ENCODE measurements around the gene TRH.
A peak's percentile ranks its signal among the peaks of the same experiment; 100 is the strongest.
"Not testable (repeated sequence)": the region's sequence is repeated elsewhere in the genome, so short reads cannot be mapped to it uniquely, and the experiment has no call there.

The TRH gene

GRCh38 chr3:129999176-129999575, 24.7 kb downstream of the TRH start:
- DNase-seq (ENCODE audit: low spot score in 2 of 2); H3K4me1 ChIP-seq; H3K4me3 ChIP-seq; H3K9me3 ChIP-seq; in situ Hi-C loops (cut with MboI; ENCODE audit: low sequenced_read_pairs); H3K27me3 ChIP-seq (ENCODE audit: low read depth); H3K36me3 ChIP-seq (replicated peaks): not testable (repeated sequence)

GRCh38 chr3:130002666-130003598, 28.4 kb downstream of the TRH start:
- in situ Hi-C loops (cut with MboI; ENCODE audit: low sequenced_read_pairs); H3K4me1 ChIP-seq; H3K27me3 ChIP-seq (ENCODE audit: low read depth); H3K36me3 ChIP-seq (replicated peaks); H3K9me3 ChIP-seq: not testable (repeated sequence)
- DNase-seq (ENCODE audit: low spot score in 2 of 2), result peak; percentile 25 to 71
- H3K4me3 ChIP-seq, result peak overlapping the region; percentile 57

GRCh38 chr3:130010556-130010955, 36.0 kb downstream of the TRH start:
- no peaks in the 10 kb centered on the region; the same call in 1 of the 2 replicates for H3K9me3 ChIP-seq
- no peak overlapping the region for H3K4me3 ChIP-seq
- no peak for DNase-seq (ENCODE audit: low spot score in 2 of 2)
- in situ Hi-C loops (cut with MboI; ENCODE audit: low sequenced_read_pairs), result no loop called here
- no peaks in the 10 kb centered on the region; the same call in 1 of the 2 replicates for H3K27me3 ChIP-seq (ENCODE audit: low read depth)
- no peaks in the 10 kb centered on the region for H3K36me3 ChIP-seq (replicated peaks)
- no peaks in the 10 kb centered on the region for H3K4me1 ChIP-seq

DNA sequence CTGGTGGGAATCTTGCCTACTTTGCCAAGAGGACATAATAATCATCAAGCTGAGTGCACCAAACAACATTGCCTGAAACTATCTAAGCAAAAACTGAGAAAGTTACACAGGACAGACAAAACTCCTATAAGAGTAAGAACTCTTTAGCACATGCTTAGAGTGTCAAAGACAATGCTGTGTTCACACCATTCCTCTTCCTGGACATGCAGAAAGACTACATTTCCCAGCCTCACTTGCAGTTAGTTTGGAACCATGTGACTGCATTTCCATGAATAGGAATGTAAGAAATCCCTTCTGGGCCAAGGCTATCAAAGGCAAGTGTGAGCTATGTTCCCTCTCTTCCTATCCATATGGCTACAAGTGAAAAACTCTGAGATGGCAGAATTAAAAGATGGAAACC, 37.6 kb downstream of the TRH start:
- DNase-seq (ENCODE audit: low spot score in 2 of 2); H3K9me3 ChIP-seq; H3K4me3 ChIP-seq; H3K27me3 ChIP-seq (ENCODE audit: low read depth); H3K4me1 ChIP-seq; in situ Hi-C loops (cut with MboI; ENCODE audit: low sequenced_read_pairs); H3K36me3 ChIP-seq (replicated peaks): not testable (repeated sequence)

GRCh38 chr3:130013246-130013645, 38.7 kb downstream of the TRH start:
- H3K4me3 ChIP-seq; DNase-seq (ENCODE audit: low spot score in 2 of 2); H3K4me1 ChIP-seq; H3K9me3 ChIP-seq; H3K27me3 ChIP-seq (ENCODE audit: low read depth); in situ Hi-C loops (cut with MboI; ENCODE audit: low sequenced_read_pairs); H3K36me3 ChIP-seq (replicated peaks): not testable (repeated sequence)

DNA sequence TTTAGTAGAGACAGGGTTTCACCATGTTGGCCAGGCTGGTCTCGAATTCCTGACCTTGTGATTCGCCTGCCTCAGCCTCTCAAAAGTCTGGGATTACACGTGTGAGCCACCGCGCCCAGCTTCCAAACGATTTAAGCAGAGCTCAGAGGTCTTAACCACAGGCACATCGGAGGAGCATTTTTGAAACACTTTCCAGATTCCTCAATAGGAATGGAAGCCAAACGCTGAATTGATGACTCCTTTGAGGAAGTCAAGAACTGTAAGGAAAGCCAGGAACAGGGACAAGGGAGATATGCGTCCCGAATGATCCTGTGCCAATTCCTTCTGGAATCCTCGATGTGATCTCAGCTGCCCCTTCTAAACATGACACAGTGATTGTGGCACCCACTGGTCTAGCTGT, 40.0 kb downstream of the TRH start:
- Histone ChIP-seq H3K27me3 (ENCODE audit: low read depth) (no peaks in the 10 kb centered on the region), H3K36me3 (replicated peaks) (no peaks in the 10 kb centered on the region), H3K4me3 (no peak overlapping the region), H3K4me1 (no peaks in the 10 kb centered on the region), H3K9me3 (no peaks in the 10 kb centered on the region; the same call in 1 of the 2 replicates)
- in situ Hi-C loops (cut with MboI; ENCODE audit: low sequenced_read_pairs), result no loop called here
- no peak for DNase-seq (ENCODE audit: low spot score in 2 of 2)

GRCh38 chr3:130017661-130018060, 43.1 kb downstream of the TRH start:
- H3K36me3 ChIP-seq (replicated peaks); H3K9me3 ChIP-seq; in situ Hi-C loops (cut with MboI; ENCODE audit: low sequenced_read_pairs); H3K4me3 ChIP-seq; H3K27me3 ChIP-seq (ENCODE audit: low read depth); DNase-seq (ENCODE audit: low spot score in 2 of 2); H3K4me1 ChIP-seq: not testable (repeated sequence)

GRCh38 chr3:130026146-130026829, 51.8 kb downstream of the TRH start:
- H3K27me3 ChIP-seq (ENCODE audit: low read depth); H3K9me3 ChIP-seq; H3K4me3 ChIP-seq; DNase-seq (ENCODE audit: low spot score in 2 of 2); H3K4me1 ChIP-seq; H3K36me3 ChIP-seq (replicated peaks); in situ Hi-C loops (cut with MboI; ENCODE audit: low sequenced_read_pairs): not testable (repeated sequence)

DNA sequence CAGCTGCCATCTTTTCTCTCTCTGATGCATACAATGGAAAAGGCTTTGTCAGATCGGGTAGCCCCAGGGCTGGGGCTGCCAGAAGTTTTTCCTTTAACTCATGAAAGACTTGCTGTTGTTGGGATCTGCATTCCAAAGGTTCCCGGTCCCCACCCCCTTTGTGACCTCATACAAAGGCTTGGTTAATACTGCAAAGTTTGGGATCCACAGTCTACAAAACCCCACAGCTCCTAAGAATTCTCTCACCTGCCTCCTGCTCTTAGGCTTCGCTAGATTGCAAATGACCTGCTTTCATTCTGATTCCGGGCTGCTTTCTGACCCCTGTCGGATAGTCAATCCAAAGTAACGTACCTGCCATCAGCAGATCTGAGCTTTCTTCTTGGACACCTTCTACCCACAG, 52.9 kb downstream of the TRH start:
- in situ Hi-C loops (cut with MboI; ENCODE audit: low sequenced_read_pairs), result not testable (repeated sequence)

More for the DNA sequence above, 52.9 kb downstream of the TRH start:
- peak in 1 of 2 experiments; percentile 39 for DNase-seq (ENCODE audit: low spot score in 2 of 2)
- H3K36me3 ChIP-seq (replicated peaks); H3K4me3 ChIP-seq; H3K4me1 ChIP-seq; H3K9me3 ChIP-seq; H3K27me3 ChIP-seq (ENCODE audit: low read depth): not testable (repeated sequence)

Measured in HAP-1 (cell line).